A673 (cell line): ENCODE measurements around the gene BCKDK. TPM values are rescaled to one million over a fixed set of nuclear protein-coding genes. Genes with fewer than 3 reads are reported as not detected.

Source experiments
- Bru-seq: library from RNA; stranded (reverse); fragments of 400-500 nt; gene quantifications from one replicate; lab custom pipeline; 2021; lab: Mats Ljungman, UMichigan
- BruChase-seq, 2 experiments: library from RNA; stranded (reverse); fragments of 400-500 nt; gene quantifications; one replicate each; lab custom pipeline; 2021; lab: Mats Ljungman, UMichigan
- BruUV-seq: library from RNA; stranded (reverse); fragments of 400-500 nt; replicated peaks from 2 replicates; lab custom pipeline; 2021; lab: Mats Ljungman, UMichigan
- CTCF ChIA-PET: fragments of 300-600 bp; sonication (Branson Sonifier 250); formaldehyde crosslinking; loops from one replicate; lab custom pipeline; 2022; ENCODE audit warnings: antibody characterized with exemption; lab: Charles Lee
- POLR2A ChIA-PET: fragments of 300-600 bp; sonication (Branson Sonifier 250); formaldehyde crosslinking; loops from one replicate; lab custom pipeline; 2022; ENCODE audit warnings: antibody characterized with exemption; ENCODE audit not compliant: low non-redundant PET; lab: Charles Lee
- DNase-seq: peaks from one replicate; pipeline ENCODE4 v3.0.0-alpha.2; 2015; ENCODE audit warnings: low spot score
- H3K27ac ChIP-seq: fragments of 200-600 bp; sonication (generic); 2 replicates; pipeline ENCODE4 v1.5.1; 2016; ENCODE audit warnings: mixed run types, low read depth, mild to moderate bottlenecking, mixed read lengths, antibody characterized with exemption, low read length; ENCODE audit not compliant: poor library complexity, severe bottlenecking
- H3K27me3 ChIP-seq: fragments of 200-600 bp; sonication (generic); replicated peaks from 2 replicates; pipeline ENCODE4 v1.6.1; 2017; ENCODE audit warnings: mixed run types, low read depth, mild to moderate bottlenecking, mixed read lengths, antibody characterized with exemption, low read length; ENCODE audit not compliant: insufficient read depth, poor library complexity
- H3K36me3 ChIP-seq: fragments of 200-600 bp; sonication (generic); 2 replicates; pipeline ENCODE4 v1.6.1; 2016; ENCODE audit warnings: mixed run types, mild to moderate bottlenecking, mixed read lengths, antibody characterized with exemption, low read length; ENCODE audit not compliant: insufficient read depth, poor library complexity, severe bottlenecking
- H3K4me1 ChIP-seq: fragments of 200-600 bp; sonication (generic); 2 replicates; pipeline ENCODE4 v1.6.1; 2017; ENCODE audit warnings: mixed run types, mild to moderate bottlenecking, mixed read lengths, antibody characterized with exemption, low read length; ENCODE audit not compliant: insufficient read depth, poor library complexity, severe bottlenecking
- H3K4me3 ChIP-seq: fragments of 200-600 bp; sonication (generic); 2 replicates; pipeline ENCODE4 v1.5.1; 2016; ENCODE audit warnings: low read depth, mixed run types, mild to moderate bottlenecking, mixed read lengths, low read length; ENCODE audit not compliant: poor library complexity, severe bottlenecking
- H3K9me3 ChIP-seq: fragments of 200-600 bp; sonication (generic); 2 replicates; pipeline ENCODE4 v1.6.1; 2016; ENCODE audit warnings: mixed run types, low read depth, mild to moderate bottlenecking, mixed read lengths, antibody characterized with exemption, low read length; ENCODE audit not compliant: poor library complexity, severe bottlenecking
- EZH2 ChIP-seq: fragments of 200-600 bp; sonication (generic); IDR thresholded peaks from 2 replicates; pipeline ENCODE4 v1.6.1; 2017; ENCODE audit warnings: borderline replicate concordance, low read depth, mild to moderate bottlenecking, mixed read lengths, antibody characterized with exemption, low read length; ENCODE audit not compliant: poor library complexity, severe bottlenecking
- intact Hi-C: fragments of 100-400 bp; cut with micrococcal nuclease; formaldehyde crosslinking; loops from one replicate; pipeline ENCODE4 v1.10.0; 2022; ENCODE audit not compliant: unreplicated experiment
- long read RNA-seq: library from polyadenylated mRNA; stranded (forward); transcript quantifications from one replicate; pipeline ENCODE4 v2.0.0, GENCODE V29; 2022
- total RNA-seq: library from RNA; stranded (reverse); gene quantifications from 2 replicates; pipeline ENCODE4 v1.2.3, GENCODE V29; 2021
- TF ChIP-seq, protein P1 (sequence below): fragments of 300-800, 200-600 bp; sonication (generic); conservative IDR thresholded peaks from 2 replicates; pipeline ENCODE4 v1.5.1; 2017; ENCODE audit warnings: low read depth, mild to moderate bottlenecking, antibody characterized with exemption, low read length, moderate library complexity, mixed read lengths

Gene BCKDK
- 36.6 and 40.6 TPM in 2 replicates for total RNA-seq
- percentile 50 among the genes with signal in this experiment for Bru-seq, nascent RNA
- BruChase-seq, experiment 1, labeled RNA remaining after a 2-hour chase = percentile 58 among the genes with signal in this experiment
- percentile 62 among the genes with signal in this experiment for BruChase-seq, experiment 2, labeled RNA remaining after a 6-hour chase
- long read RNA-seq, transcript BCKDK-203 (11 exons, 1,997 nt) = minor isoform, 72 of 217 reads
- long read RNA-seq, transcript BCKDK-201 (12 exons, 2,128 nt) = major isoform, 115 of 217 reads
- long read RNA-seq, partial matches to known transcripts = 16 of 217 reads
- long read RNA-seq, other reads (novel, unspliced or antisense) = 14 of 217 reads

DNA sequence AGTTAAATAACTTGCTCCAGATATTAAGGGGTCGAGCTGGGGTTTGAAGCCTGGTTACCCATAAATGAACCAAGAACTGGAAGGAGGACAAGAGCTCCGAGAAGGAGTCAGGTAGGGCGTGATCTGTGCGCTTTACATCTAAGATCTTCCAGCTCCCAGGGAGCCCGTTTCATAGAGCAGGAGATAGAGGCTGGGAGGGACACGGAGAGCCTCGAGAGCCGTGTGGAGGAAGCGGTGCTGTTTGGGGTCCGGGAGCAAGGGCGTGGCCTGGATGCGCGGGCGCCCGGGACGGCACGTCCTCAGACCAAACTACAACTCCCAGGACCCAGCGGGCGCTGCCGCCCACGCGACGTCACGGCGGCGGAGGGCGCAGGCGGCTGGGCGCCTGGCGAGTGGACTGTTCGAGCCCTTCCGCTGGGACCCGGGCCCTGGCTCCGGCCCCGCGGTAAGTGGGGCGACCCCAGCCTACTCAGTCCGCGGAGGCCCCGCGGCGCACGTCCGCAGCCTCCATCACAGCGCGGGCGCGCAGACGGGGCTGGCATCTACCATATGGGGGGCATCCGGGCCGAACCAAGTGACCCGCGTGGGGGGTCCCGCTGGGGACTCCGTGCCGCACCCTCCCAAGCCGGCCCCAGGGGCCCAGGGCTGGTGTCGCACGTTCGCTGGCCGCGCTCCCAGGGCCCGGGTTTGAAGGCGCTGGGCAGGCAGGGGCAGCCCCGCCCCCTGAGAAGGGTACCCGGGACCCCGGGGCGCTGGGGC lies at the start of gene BCKDK:
Gene BCKDK, plus strand, starts transcription at position 352 of the 759 bp plus-strand sequence. CDS start 838 bp downstream, outside the sequence.
- ChIA-PET POLR2A (interaction anchor here (0.6 kb wide), 1 partner anchor 9 kb away, joined by 3 read pairs; the partner anchor contains the start of gene KAT8), CTCF (no interaction called here)
- Histone ChIP-seq H3K4me1 (peaks cover 13% of the 10 kb centered on the region), H3K27me3 (no peaks in the 10 kb centered on the region), H3K4me3 (peak within 1 kb of the TSS; percentile 96), H3K27ac (peak within 1 kb of the TSS; percentile 87), H3K9me3 (no peaks in the 10 kb centered on the region), H3K36me3 (peaks cover 31% of the 10 kb centered on the region)
- intact Hi-C loops = no loop called here
- no TSS peak for BruUV-seq
- TF ChIP-seq, protein P1, sequence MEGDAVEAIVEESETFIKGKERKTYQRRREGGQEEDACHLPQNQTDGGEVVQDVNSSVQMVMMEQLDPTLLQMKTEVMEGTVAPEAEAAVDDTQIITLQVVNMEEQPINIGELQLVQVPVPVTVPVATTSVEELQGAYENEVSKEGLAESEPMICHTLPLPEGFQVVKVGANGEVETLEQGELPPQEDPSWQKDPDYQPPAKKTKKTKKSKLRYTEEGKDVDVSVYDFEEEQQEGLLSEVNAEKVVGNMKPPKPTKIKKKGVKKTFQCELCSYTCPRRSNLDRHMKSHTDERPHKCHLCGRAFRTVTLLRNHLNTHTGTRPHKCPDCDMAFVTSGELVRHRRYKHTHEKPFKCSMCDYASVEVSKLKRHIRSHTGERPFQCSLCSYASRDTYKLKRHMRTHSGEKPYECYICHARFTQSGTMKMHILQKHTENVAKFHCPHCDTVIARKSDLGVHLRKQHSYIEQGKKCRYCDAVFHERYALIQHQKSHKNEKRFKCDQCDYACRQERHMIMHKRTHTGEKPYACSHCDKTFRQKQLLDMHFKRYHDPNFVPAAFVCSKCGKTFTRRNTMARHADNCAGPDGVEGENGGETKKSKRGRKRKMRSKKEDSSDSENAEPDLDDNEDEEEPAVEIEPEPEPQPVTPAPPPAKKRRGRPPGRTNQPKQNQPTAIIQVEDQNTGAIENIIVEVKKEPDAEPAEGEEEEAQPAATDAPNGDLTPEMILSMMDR = no peak
- no peak for TF ChIP-seq EZH2
- peak; percentile 88 for DNase-seq

DNA sequence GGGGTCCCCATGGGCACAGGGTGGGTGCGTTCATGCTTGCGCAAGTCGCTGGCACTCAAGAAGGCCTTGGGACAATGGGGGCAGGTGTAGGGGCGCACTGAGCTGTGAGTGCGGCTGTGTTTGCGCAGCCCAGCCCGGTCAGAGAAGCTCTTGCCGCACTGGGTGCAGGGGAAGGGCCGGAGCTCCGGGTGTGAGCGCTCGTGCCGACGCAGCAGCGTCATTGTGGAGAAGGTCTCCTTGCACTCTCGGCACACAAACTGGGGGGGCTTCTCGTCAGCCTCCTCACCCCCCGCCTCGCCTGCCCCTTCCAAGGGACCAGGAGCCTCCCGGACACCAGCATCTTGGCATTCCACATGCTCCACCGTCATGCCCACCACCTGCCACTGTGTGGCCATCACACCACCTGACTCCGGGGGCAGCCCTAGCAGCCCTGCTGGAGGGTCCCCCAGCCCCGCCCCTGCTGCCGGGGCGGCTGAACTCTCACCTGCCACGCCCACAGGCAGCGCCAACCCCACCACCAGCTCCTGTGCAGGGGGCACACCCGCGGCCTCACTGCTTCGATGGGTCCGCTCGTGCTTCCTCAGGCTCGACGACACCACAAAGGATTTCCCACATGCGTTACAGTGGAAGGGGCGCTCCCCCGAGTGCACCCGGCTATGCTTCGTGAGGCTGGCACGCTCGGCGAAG lies 46.9 kb upstream of the BCKDK start:
- TF ChIP-seq, protein P1 = no peak
- no peak for TF ChIP-seq EZH2
- intact Hi-C loops = no loop called here
- BruUV-seq = no TSS peak
- ChIA-PET POLR2A (no interaction called here), CTCF (no interaction called here)
- Histone ChIP-seq H3K4me3 (no peak overlapping the region), H3K27ac (no peak overlapping the region), H3K4me1 (peaks cover 14% of the 10 kb centered on the region), H3K36me3 (peaks cover 11% of the 10 kb centered on the region), H3K9me3 (no peaks in the 10 kb centered on the region), H3K27me3 (no peaks in the 10 kb centered on the region)
- no peak for DNase-seq

GRCh38 chr16:31061813-31062440 lies 46.3 kb upstream of the BCKDK start:
- ChIA-PET CTCF (no interaction called here), POLR2A (no interaction called here)
- TF ChIP-seq EZH2 = no peak
- TF ChIP-seq, protein P1 = no peak
- BruUV-seq = no TSS peak
- Histone ChIP-seq H3K4me3 (no peak overlapping the region), H3K27me3 (no peaks in the 10 kb centered on the region), H3K4me1 (peaks cover 14% of the 10 kb centered on the region), H3K36me3 (peaks cover 11% of the 10 kb centered on the region), H3K9me3 (no peaks in the 10 kb centered on the region), H3K27ac (no peak overlapping the region)
- intact Hi-C loops = no loop called here
- DNase-seq = no peak
